GM18868 (cell line): Measurements from ENCODE around the gene AMOT.

ENCODE experiments used
- ATAC-seq: cut with Tn5 transposase; IDR thresholded peaks from one replicate; pipeline ENCODE4 v1.9.1; 2021; ENCODE audit warnings: mild to moderate bottlenecking, moderate library complexity; ENCODE audit not compliant: unreplicated experiment

Gene AMOT

DNA sequence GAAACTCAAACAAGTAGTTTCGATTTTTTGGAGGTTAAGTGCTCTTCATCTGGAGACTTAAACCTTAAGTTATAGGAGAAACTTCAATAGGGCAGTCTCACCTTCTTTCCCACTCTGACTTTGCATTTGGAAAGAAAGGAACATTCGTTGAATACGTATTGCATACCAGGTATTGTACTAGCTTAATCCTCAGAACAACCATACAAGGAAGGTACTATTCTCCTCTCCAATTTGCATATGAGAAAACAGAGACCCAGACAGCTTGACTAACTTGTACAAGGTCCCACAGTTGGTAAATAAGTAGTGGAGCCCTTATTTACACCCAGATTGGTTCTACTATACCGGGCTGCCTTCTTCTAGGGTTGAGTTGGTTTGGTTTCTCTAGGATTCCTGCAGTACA is 32.6 kb downstream of the AMOT start:
- no peak for ATAC-seq

DNA sequence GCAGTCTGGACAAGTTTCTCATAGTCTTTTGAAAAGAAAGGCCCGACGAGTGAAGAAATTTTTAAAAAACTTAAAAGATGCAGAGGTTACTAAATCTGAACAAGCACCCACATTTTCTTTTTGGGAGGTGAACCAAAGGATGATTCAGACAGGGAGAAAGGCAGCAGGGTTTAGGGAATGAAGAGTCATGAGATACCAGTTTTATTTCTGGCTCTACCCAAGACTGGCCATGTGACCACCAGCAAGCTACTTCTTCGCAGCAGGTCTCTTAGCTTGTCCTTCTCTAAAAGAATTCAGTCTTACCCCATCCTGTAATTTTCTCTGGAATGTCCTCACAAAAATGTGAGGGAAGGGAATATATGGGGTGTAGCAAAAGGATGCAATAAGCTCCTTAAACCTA is 37.6 kb downstream of the AMOT start:
- no peak for ATAC-seq

DNA sequence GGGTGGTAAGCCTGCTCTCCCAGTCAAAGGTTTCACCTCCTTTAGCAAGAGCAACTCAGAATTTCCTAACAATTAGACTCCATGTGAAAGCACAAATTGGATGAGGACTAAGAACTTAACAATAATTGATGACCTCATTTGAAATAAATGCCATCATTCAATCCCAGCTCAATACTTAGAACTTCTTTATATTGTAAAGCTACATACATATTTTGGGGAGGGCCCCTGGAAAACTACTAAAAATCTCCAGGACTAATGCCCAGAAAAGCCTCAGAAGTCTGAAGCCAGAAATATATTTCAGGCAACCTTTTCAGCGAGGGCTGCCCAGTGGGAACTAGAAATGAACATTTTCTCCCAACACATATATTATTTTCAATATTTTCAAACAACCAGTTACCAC is 38.1 kb downstream of the AMOT start:
- no peak for ATAC-seq

GRCh38 chrX:112800971-112801775 is 39.5 kb downstream of the AMOT start:
- ATAC-seq, result no peak

DNA sequence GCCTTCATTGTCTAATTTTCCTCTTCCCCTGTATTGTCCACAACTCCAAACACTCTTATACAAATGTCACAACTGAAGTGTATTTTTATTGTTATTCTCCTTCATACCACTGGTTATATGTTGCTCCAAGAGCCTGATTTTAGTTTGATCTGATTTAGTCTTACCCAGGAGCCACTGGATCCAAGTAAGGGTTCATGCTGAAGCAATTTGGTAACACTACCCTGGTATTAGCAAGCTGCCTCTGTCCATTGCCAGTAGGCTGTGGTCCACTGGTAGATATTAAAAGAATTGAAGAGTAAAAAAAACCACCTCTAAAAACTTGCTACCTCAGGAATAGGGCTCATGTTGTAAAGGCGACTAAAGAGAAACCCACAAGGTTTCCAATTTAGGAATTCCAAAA is 41.2 kb downstream of the AMOT start:
- no peak for ATAC-seq

DNA sequence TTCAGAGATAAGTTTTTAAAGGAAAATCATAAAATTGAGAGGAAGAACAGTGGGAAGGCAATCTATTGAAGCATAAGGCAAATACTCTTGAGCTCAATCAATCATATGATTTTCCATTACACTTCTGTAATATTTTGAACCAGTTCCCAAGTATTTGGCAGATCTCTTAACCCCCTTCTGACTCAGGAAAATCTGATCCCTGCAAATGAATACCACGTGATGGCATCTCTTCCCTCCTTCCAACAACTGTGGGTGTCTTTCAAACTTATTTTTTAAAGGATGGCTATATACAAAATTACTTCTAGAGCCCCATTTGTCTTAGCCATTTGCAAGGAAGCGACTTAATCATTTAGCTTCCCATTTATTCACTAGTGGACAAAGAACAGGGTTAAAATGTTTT is 41.9 kb downstream of the AMOT start:
- ATAC-seq, result no peak

- ATAC-seq, result no peak
These were observed 50.7 kb downstream of the AMOT start for GRCh38 chrX:112789931-112790330.

DNA sequence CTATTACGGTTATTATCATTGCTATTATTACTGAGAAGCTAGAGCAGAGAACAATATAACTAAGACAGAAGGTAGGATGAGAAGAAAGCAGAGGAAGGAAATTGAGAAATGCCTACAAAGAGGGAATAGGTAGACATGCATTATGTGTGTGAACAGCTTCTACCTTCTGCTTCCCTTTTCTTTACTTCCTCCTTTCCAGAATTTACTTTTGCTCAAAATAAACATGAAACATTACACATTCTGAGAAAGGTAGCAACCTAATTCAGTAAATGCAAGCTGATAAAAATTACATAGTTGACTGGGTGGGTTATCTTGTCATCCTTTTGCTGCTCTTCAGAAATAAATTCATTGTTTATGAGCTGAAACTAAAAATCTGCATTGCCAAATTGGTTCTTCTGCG is 54.6 kb downstream of the AMOT start:
- ATAC-seq, result no peak

- ATAC-seq, result no peak
These were observed 55.3 kb downstream of the AMOT start for GRCh38 chrX:112785344-112785743.

DNA sequence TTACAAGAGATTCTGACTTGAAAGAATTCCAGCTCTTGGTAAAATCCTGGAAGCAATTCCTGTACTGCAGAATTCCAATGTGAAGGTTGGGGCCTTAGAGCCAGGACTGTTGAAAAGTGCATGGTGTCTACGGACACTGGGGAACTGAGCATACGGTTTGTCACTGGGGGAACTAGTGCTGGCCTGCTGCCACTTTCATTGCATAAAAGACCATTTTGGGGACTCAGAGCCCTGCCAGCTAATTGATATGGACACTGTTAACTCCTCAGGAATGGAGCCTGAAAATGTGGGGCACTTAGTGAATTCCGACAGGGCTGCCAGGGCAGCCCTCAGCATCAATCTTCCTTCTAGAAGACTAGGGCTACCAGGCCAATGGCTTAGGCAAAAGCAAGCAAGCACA is 55.9 kb downstream of the AMOT start:
- ATAC-seq, result no peak

- no peak for ATAC-seq
These were observed 61.5 kb downstream of the AMOT start for GRCh38 chrX:112779139-112779538.

GRCh38 chrX:112774651-112775293 is 65.9 kb downstream of the AMOT start:
- no peak for ATAC-seq

GRCh38 chrX:112774142-112774541 is 66.5 kb downstream of the AMOT start:
- no peak for ATAC-seq

- no peak for ATAC-seq
These were observed 71.6 kb downstream of the AMOT start for GRCh38 chrX:112769034-112769433.

DNA sequence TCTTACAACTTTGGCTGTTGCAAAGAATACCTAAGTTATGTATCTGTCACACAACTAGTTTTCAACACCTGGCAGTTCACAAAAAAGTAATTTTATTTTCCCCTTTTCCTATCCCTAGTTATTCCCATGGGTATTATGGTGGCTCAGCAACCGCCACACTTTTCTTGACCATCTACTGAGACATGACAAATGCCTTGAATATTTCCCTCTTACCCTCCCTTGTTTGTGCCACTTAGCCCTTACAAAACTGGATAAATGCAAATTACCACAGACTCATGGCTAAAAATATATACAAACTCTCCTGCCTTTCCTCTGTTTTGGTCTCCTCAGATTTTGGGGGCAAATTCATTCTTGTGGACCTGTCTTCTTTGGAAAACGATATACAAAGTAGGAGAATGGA is 72.1 kb downstream of the AMOT start:
- ATAC-seq, result no peak

- peak; percentile 70 for ATAC-seq
These were observed 73.9 kb downstream of the AMOT start for GRCh38 chrX:112766774-112767173.

DNA sequence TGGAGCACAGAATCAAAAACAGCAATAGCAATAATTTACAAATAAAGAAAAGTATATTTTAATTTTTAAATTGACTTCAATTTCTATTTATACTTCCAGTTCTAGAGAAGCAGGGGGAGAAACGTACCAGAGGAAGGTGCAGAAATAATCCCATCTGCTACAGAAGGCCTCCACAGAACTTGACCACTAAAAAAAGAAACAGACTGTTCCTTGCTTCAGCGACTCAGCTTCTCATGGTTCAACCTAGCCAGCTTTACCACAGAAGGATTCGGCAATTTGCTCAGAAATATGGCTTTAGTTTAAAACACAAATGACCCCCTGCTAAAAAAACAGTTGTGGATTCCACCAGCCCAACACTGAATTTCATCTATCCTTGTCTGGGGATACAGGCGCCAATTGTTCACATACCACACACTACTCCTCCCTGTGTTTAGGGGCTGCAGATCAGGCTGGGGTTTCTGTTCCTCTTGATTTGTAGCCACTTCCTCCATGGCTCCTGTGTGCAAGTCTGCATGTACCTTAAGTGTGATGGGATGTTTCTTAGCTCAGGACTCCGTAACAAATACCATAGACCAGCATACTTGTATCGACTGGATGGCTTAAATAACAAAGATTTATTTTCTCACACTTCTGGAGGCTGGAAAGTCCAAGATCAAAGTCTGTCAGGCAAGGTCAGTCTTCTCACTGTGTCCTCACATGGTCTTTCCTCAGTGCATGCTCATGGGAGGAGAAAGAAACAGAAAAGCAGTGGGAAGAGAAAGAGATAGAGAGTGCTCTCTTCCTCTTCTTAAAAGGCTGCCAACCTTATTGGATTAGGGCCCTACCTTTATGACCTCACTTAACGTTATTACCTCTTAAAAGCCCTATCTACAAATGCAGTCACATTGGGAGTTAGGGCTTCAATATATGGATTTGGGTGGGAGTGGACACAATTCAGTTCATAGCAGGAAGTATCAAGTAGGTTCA is 79.1 kb downstream of the AMOT start:
- ATAC-seq, result peak; percentile 95

GRCh38 chrX:112760697-112761096 is 79.9 kb downstream of the AMOT start:
- peak; percentile 35 for ATAC-seq

GRCh38 chrX:112759966-112760365 is 80.7 kb downstream of the AMOT start:
- ATAC-seq, result no peak

DNA sequence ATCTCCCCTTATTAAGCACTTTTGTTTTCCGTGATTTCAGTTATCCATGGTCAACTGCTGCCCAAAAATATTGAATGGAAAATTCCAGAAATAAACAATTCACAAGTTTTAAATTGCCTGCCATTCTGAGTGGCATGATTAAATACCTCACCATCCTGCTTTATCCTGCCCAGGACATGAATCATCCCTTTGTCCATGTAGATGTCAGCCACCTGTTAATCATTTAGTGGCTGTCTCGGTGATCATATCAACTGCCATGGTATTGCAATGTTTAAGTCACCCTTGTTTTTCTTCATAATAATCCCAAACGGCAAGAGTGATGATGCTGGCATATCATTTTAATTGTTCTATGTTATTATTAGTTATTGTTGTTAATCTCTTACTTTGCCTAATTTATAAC is 81.1 kb downstream of the AMOT start:
- no peak for ATAC-seq

DNA sequence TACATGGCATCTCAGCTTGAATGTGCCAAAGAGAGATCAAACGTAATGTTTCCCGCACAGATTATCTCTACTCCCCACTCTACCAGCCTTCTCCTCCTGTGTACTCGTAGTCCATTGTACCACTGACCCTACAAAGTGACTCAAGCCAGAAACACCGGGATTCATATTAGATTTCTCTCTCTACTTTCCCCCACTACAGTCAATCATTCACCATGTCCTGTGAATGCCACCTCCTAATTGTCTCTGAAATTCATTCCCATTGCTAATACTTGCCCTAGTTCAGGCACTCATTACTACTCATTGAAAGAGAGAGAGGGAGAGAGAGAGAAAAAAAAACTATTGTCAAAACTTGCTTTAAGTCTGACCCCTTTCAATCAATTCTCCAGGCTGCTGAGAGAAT is 82.7 kb downstream of the AMOT start:
- ATAC-seq, result no peak
